Uterus (tissue), 4 donors: ENCODE results near the gene ACADL. TPM values are rescaled to one million over a fixed set of nuclear protein-coding genes. Genes with fewer than 3 reads are reported as not detected.

Experiments
- DNase-seq, 2 donors: peaks; one replicate each; pipeline ENCODE4 v3.0.0-alpha.2; 2019 to 2020
- H3K27ac ChIP-seq, 2 donors: fragments of 200-600 bp; sonication (generic); 1 replicate in 1 of 2; 2 replicates in 1 of 2; pipeline ENCODE4 v1.5.1; 2016 to 2018
- H3K27me3 ChIP-seq, 2 donors: fragments of 200-600 bp; sonication (generic); one replicate each; pipeline ENCODE4 v1.5.1; 2018 to 2019; ENCODE audit warnings: control low read depth in 1 of 2
- H3K36me3 ChIP-seq, 2 donors: fragments of 200-600 bp; sonication (generic); one replicate each; pipeline ENCODE4 v1.5.1; 2019; ENCODE audit warnings: control low read depth in 1 of 2
- H3K4me1 ChIP-seq, 2 donors: fragments of 200-600 bp; sonication (generic); one replicate each; pipeline ENCODE4 v1.5.1; 2018 to 2019; ENCODE audit warnings: control low read depth in 1 of 2
- H3K4me3 ChIP-seq, 2 donors: fragments of 200-600 bp; sonication (generic); 1 replicate in 1 of 2; 2 replicates in 1 of 2; pipeline ENCODE4 v1.5.1; 2018 to 2019; ENCODE audit warnings: mild to moderate bottlenecking in 1 of 2
- H3K9me3 ChIP-seq, 2 donors: fragments of 200-600 bp; sonication (generic); one replicate each; pipeline ENCODE4 v1.5.1; 2019; ENCODE audit warnings: control low read depth in 1 of 2
- POLR2A ChIP-seq, 2 donors: fragments of 450-650 bp; IDR thresholded peaks; one replicate each; pipeline ENCODE4 v1.6.1; 2016; ENCODE audit warnings: antibody characterized with exemption in 2 of 2, mild to moderate bottlenecking in 1 of 2, moderate library complexity in 1 of 2
- intact Hi-C: fragments of 100-400 bp; cut with DNase I; formaldehyde crosslinking; loops from one replicate; pipeline ENCODE4 v1.15.1; 2023; ENCODE audit warnings: low total_unique reads
- total RNA-seq, 4 donors: library from RNA; depleted of rRNA in 3 of 4; stranded (reverse); fragments of >200 nt in 3 of 4; gene quantifications; one replicate each; pipeline versions ENCODE4 v1.1.0 to v1.2.4, GENCODE V29; 2014 to 2023
- TF ChIP-seq, protein P1 (sequence below), 4 experiments: fragments of 200-600 bp in 2 of 4; fragments of 450-650 bp in 2 of 4; sonication (generic) in 2 of 4; IDR thresholded peaks; one replicate each; pipeline ENCODE4 v1.5.1; 2016 to 2019; ENCODE audit warnings: antibody characterized with exemption in 4 of 4, mild to moderate bottlenecking in 2 of 4, moderate library complexity in 1 of 4
- donor health status: DM: yes; HTN: yes; CAD: no.

Gene ACADL
- total RNA-seq, 4 donors from 2014 or later: 0.26 to 12.6 (median 8.1) TPM

DNA sequence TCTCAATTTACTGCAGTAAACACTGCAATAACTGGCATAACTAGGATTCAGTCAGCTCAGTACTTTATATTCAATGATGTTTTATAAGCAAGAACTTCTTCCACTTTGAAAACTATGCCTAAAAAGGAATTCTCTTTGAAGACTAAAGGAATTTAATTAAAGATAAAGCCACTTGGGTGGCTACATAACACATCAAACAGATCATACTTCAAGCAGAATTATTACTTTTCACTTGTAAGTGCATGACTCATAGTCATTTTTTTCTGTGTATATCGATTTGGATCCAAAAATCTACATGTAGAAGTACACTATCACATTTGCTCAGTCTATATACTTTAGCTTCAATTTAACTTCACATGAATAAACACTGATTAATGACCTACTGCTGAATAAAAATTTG lies 58.0 kb downstream of the ACADL start:
- TF ChIP-seq POLR2A (IDR thresholded peaks at IDR 0.05): no peak
- TF ChIP-seq, protein P1, sequence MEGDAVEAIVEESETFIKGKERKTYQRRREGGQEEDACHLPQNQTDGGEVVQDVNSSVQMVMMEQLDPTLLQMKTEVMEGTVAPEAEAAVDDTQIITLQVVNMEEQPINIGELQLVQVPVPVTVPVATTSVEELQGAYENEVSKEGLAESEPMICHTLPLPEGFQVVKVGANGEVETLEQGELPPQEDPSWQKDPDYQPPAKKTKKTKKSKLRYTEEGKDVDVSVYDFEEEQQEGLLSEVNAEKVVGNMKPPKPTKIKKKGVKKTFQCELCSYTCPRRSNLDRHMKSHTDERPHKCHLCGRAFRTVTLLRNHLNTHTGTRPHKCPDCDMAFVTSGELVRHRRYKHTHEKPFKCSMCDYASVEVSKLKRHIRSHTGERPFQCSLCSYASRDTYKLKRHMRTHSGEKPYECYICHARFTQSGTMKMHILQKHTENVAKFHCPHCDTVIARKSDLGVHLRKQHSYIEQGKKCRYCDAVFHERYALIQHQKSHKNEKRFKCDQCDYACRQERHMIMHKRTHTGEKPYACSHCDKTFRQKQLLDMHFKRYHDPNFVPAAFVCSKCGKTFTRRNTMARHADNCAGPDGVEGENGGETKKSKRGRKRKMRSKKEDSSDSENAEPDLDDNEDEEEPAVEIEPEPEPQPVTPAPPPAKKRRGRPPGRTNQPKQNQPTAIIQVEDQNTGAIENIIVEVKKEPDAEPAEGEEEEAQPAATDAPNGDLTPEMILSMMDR (IDR thresholded peaks at IDR 0.05): no peak
- intact Hi-C loops: no loop called here
- no peaks in the 10 kb centered on the region for H3K9me3 ChIP-seq
- no peak overlapping the region for H3K4me3 ChIP-seq
- peak overlapping the region; percentile 96 to 100 for H3K27ac ChIP-seq
- H3K36me3 ChIP-seq: no peaks in the 10 kb centered on the region
- peaks cover 0 to 9% of the 10 kb centered on the region in 2 donors for H3K4me1 ChIP-seq
- H3K27me3 ChIP-seq: no peaks in the 10 kb centered on the region
- DNase-seq: no peak

DNA sequence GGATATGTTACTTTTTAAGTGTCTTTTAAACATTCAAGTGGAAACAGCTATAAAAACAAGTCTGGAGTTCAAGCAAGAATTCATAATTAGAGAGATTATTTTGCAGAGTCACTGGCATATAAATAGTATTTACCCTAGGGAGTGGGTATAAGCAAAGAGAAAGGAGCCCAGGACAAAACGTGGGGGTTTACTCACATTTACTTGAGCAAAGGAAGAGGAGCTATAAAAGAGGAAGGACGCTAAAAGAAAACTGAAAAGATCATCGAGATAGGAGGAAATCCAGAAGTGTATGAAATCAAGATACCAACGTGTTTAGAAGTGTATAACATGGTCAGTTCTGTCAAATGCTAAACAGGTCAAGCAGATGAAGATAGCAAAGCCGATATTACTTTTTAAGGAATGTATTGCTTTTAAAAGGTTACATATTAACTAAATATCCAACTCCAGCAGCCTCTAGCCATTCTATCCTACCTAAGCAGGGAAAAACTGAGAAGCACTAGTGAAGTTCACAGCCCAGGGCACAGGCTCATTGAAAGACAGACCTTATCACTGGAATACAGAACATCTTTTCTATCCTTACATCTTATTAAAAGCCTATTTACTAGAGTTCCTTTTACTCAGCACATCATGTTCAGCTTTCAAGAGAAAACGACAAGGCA lies 62.7 kb downstream of the ACADL start:
- DNase-seq: no peak
- H3K4me3 ChIP-seq: no peak overlapping the region
- H3K36me3 ChIP-seq: no peaks in the 10 kb centered on the region
- no peaks in the 10 kb centered on the region for H3K9me3 ChIP-seq
- intact Hi-C loops: no loop called here
- peaks cover 0 to 9% of the 10 kb centered on the region in 2 donors for H3K4me1 ChIP-seq
- TF ChIP-seq, protein P1 (IDR thresholded peaks at IDR 0.05): no peak
- TF ChIP-seq POLR2A (IDR thresholded peaks at IDR 0.05): no peak
- no peak overlapping the region for H3K27ac ChIP-seq
- H3K27me3 ChIP-seq: no peaks in the 10 kb centered on the region

DNA sequence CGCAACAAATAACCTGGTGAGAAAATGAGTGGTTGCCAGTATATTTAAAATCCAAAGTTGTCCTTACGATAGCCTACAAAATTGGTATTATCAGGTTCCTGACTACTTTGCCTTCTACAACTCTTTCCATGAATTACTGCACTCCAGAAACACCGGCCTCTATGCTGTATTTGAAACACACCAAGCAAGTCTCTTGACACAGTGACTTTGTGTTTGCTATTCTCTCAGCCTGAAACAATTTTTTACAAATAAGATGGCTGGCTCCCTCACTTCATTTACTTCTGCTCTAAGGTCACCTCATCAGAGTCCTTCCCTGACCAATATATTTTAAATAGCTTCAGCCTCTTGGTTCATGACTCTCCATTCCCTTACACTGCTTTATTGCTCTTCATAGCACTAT lies 66.2 kb downstream of the ACADL start:
- H3K4me3 ChIP-seq: no peak overlapping the region
- TF ChIP-seq, protein P1 (IDR thresholded peaks at IDR 0.05): no peak
- TF ChIP-seq POLR2A (IDR thresholded peaks at IDR 0.05): no peak
- no peak overlapping the region for H3K27ac ChIP-seq
- intact Hi-C loops: no loop called here
- no peaks in the 10 kb centered on the region for H3K36me3 ChIP-seq
- H3K9me3 ChIP-seq: no peaks in the 10 kb centered on the region
- H3K4me1 ChIP-seq: no peaks in the 10 kb centered on the region
- no peaks in the 10 kb centered on the region for H3K27me3 ChIP-seq
- DNase-seq: no peak

DNA sequence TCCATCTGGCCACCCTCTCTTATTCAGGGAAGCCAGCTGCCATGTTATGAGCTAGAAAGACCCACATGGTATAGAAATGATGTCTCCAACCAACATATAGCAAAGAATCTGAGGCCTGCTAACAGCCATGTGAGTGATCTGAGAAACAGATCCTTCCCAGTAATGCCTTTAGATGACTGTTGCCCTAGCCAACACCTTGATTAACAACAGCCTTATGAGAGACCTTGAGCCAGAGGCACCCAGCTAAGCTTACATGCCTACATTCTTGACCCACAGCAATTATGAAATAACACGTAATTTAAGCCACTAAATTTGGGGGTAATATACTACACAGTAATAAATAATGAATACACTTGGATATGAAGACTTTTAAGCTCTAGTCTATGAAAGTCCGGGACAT lies 67.0 kb downstream of the ACADL start:
- Histone ChIP-seq H3K36me3 (no peaks in the 10 kb centered on the region), H3K27me3 (no peaks in the 10 kb centered on the region), H3K4me3 (no peak overlapping the region), H3K4me1 (no peaks in the 10 kb centered on the region), H3K9me3 (no peaks in the 10 kb centered on the region), H3K27ac (no peak overlapping the region)
- TF ChIP-seq, protein P1 (IDR thresholded peaks at IDR 0.05): no peak
- TF ChIP-seq POLR2A (IDR thresholded peaks at IDR 0.05): no peak
- DNase-seq: no peak
- intact Hi-C loops: no loop called here

DNA sequence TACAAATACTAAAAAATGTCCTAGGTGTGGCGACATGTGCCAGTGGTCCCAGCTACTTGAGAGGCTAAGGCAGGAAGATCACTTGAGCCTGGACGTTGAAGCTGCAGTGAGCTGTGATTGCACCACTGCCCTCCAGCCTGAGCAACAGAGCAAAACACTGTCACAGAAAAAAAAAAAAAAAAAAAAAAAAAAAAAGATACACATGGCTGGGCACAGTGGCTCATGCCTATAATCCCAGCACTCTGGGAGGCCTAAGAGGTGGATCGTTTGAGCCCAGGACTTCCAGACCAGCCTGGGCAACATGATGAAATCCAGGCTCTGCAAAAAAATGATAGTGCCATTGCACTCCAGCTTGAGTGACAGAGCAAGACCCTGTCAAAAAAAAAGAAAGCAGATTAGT lies 67.7 kb downstream of the ACADL start:
- intact Hi-C loops: no loop called here
- no peaks in the 10 kb centered on the region for H3K4me1 ChIP-seq
- TF ChIP-seq, protein P1 (IDR thresholded peaks at IDR 0.05): no peak
- no peak for TF ChIP-seq POLR2A (IDR thresholded peaks at IDR 0.05)

More for the DNA sequence above, 67.7 kb downstream of the ACADL start:
- Histone ChIP-seq H3K4me3 (no peak overlapping the region), H3K36me3 (no peaks in the 10 kb centered on the region), H3K27me3 (no peaks in the 10 kb centered on the region), H3K9me3 (no peaks in the 10 kb centered on the region), H3K27ac (no peak overlapping the region)
- no peak for DNase-seq
